GM21515 (cell line): ENCODE data around the gene HSPA6.
"Not testable (repeated sequence)": the region's sequence is repeated elsewhere in the genome, so short reads cannot be mapped to it uniquely, and the experiment has no call there.

Experiments used
- ATAC-seq: cut with Tn5 transposase; IDR thresholded peaks from one replicate; pipeline ENCODE4 v1.9.1; 2021; ENCODE audit not compliant: unreplicated experiment

HSPA6 gene

DNA sequence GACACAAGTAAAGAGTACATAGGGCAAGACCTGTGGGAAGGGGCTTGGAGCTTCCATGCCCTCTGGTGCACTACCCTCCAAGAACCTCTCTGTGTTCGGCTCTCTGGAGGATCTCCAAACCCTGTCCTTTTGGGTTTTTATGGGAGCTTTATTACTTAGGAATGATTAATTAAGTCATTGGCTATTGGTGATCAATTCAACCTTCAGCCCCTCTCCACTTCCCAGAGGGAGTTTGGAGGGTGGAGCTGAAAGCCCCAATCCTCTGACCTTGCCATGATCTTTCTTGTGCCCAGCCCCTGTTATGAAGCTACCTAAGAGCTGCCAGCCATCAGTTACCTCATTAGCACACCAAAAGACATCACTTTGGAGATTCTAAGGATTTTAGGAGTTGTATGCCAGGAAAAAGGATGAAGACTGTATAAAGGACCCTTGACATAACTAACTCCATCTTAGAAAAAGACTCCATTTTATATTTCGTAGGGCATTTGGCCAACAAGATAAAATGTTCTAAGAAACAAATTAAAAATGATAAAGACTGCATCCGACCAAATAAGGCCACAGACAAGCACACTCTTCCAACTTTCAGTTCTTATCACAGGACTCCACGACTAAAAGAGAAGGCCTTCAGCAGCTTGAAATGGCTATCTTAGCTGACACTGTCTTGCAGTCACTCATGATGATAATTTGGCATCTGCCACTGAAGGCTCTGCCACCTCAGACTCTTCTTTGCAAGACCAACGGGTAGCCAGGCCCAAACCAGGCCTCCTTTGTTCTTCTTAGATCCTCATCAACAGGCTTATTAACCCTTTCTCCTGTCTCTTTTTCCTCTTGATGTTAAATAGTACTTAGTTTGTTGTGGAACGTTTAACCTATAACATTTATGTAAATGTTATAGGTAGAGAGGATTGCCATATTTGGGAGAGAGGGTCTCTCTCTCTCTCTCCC is 33.4 kb downstream of the HSPA6 start:
- not testable (repeated sequence) for ATAC-seq

DNA sequence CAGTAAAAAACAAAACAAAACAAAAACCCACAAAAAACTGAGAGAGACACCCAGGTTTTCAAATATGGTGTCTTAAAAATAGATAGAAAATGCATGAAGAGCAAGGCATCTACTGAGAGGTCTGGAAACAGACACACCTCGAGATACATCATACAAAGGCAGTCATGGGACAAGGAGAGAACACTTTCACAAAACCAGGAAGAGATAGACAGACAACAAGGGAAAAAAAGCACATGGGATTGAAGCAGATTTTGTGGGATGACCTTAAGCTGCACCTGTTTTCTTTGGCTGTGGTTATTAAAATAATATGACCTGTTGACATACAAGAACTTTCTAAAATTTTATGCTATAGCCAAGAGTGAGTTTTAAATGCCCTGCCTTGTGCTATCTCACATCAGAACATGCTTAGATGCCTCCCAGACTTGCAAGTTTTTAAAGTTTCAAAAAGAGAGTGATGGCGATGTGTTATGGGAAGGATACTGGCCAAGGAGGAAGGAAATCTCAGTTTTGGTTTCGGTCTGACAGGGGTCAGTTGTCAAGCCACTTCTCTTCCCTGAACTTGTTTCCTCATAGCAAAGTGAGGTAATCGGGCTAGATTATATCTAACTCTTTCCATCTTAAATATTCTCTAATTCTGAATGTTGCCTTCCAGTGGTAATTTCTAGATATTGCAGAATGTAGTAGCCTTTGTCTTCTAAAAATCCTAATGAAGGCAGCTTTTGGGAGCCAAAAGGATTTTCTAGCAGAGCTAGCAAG is 36.8 kb downstream of the HSPA6 start:
- ATAC-seq: not testable (repeated sequence)

DNA sequence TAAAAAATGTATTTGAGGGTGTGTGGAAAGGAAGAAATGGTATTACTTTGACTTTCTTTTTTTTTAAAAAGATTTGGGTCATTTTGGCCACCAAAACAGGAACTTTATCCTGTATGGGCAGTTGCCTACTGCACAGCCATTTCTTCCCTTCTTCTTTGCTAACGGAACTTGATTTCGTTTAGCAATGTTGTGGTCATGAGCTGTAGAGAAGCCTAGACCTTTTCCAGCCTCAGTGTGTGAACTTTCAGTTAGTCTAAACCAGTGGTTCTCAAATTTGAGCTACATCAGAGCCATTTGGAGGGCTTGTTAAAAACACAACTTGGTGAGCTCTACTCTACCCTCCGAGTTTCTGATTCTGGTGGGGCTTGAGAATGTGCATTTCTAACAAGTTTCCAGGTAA is 38.1 kb downstream of the HSPA6 start:
- not testable (repeated sequence) for ATAC-seq

DNA sequence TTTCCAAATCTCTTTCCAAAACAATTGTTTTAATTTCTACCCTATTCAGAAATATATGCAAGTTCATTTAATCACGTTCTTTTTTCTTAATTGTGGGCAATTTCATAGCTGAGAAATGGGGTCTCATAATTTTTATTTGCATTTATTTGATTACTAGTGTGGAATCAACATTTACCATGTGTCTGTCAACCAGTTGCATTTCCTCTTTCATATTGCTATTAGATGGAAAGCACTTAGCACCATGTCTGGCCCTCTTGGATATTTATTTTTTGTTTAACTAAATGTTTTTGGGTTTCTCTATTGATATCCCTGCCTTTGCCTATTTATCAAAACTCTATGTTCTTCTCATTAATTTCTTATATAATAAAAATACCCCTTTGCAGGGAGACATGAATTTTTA is 39.2 kb downstream of the HSPA6 start:
- ATAC-seq: not testable (repeated sequence)

DNA sequence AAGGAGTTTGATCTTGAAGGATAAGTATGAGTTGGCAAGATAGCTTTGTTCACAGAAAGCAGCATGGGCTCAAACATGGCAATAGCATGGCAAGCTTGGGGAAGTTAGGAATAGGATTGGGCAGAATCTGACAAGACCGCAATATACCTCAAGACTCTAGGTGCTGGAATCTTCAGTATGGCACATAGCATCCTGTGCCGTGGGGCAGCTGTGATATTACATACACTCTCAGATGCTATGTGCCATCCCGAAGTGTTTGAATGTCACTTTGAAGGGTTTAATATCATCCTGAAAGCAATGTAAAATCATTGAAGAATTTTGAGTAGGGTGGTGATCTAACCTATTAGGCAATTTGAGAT is 42.2 kb downstream of the HSPA6 start:
- not testable (repeated sequence) for ATAC-seq

DNA sequence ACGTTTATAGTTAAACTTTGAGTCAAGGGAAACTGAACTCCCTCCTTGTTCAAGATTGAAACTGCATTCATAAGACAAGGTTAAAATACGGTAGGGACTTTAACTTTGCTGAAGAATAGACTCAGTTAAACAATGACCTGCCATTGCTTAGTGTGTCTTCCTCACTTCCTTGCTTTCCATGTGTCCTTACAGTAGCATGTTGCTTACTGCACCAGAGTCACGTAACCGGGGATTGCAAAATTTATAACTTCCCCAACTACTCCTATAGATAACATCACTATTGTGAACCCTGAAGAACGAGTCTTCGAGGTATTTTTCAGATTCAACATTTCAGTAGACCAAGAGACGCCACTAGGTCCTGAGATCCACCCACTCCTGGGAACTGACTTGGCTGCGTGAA is 47.4 kb downstream of the HSPA6 start:
- ATAC-seq: not testable (repeated sequence)
